OCI-LY1 (cell line): ENCODE results near the gene OPTC.

Source experiments
- H2AFZ ChIP-seq: fragments of 200-600 bp; sonication (generic), shearing (Covaris generic); 2 replicates; pipeline ENCODE4 v1.6.0; 2014; ENCODE audit warnings: antibody characterized with exemption, mild to moderate bottlenecking, low read length
- H3F3A ChIP-seq: fragments of 200-600 bp; sonication (generic), shearing (Covaris generic); 2 replicates; pipeline ENCODE4 v1.6.0; 2014; ENCODE audit warnings: mild to moderate bottlenecking, antibody characterized with exemption, low read length, moderate library complexity; ENCODE audit not compliant: insufficient read depth
- H3K27ac ChIP-seq: fragments of 200-600 bp; sonication (generic); 2 replicates; pipeline ENCODE4 v1.5.1; 2014; ENCODE audit warnings: low read length, mixed run types, mild to moderate bottlenecking, low read depth; ENCODE audit not compliant: poor library complexity, severe bottlenecking
- H3K27me3 ChIP-seq: fragments of 200-600 bp; sonication (generic); 2 replicates; pipeline ENCODE4 v1.6.0; 2014; ENCODE audit warnings: antibody characterized with exemption, mild to moderate bottlenecking, low read length, moderate library complexity; ENCODE audit not compliant: insufficient read depth
- H3K36me3 ChIP-seq: fragments of 200-600 bp; sonication (generic); 2 replicates; pipeline ENCODE4 v1.6.1; 2014; ENCODE audit warnings: mild to moderate bottlenecking, antibody characterized with exemption, low read length, moderate library complexity, mixed read lengths; ENCODE audit not compliant: insufficient read depth
- H3K4me1 ChIP-seq: fragments of 200-600 bp; sonication (generic); 2 replicates; pipeline ENCODE4 v1.5.1; 2014; ENCODE audit warnings: mild to moderate bottlenecking, low read length, moderate library complexity; ENCODE audit not compliant: insufficient read depth, severe bottlenecking
- H3K4me2 ChIP-seq: fragments of 200-600 bp; sonication (generic), shearing (Covaris generic); 2 replicates; pipeline ENCODE4 v1.6.1; 2014; ENCODE audit warnings: low read length
- H3K4me3 ChIP-seq: fragments of 200-600 bp; sonication (generic); 2 replicates; pipeline ENCODE4 v1.5.1; 2014; ENCODE audit warnings: low read length, low read depth, mild to moderate bottlenecking, mixed read lengths; ENCODE audit not compliant: poor library complexity, severe bottlenecking
- H3K79me2 ChIP-seq: fragments of 200-600 bp; shearing (Covaris generic); 2 replicates; pipeline ENCODE4 v1.6.1; 2016; ENCODE audit warnings: mixed run types, low read length, mixed read lengths; ENCODE audit not compliant: insufficient read depth
- H3K9ac ChIP-seq: fragments of 200-600 bp; sonication (generic), shearing (Covaris generic); 2 replicates; pipeline ENCODE4 v1.6.1; 2014; ENCODE audit warnings: mild to moderate bottlenecking, low read length, mixed read lengths
- H3K9me2 ChIP-seq: fragments of 200-600 bp; sonication (generic), shearing (Covaris generic); 2 replicates; pipeline ENCODE4 v1.6.1; 2014; ENCODE audit warnings: low read depth, mild to moderate bottlenecking, low read length, mixed read lengths
- H3K9me3 ChIP-seq: fragments of 200-600 bp; shearing (Covaris generic); 2 replicates; pipeline ENCODE4 v1.6.1; 2014; ENCODE audit warnings: low read length, mixed read lengths
- H4K20me1 ChIP-seq: fragments of 200-600 bp; sonication (generic), shearing (Covaris generic); 2 replicates; pipeline ENCODE4 v1.6.0; 2016; ENCODE audit warnings: mild to moderate bottlenecking, low read length; ENCODE audit not compliant: insufficient read depth
- CTCF ChIP-seq: fragments of 200-600 bp; sonication (generic), shearing (Covaris generic); IDR thresholded peaks from 2 replicates; pipeline ENCODE4 v1.5.1; 2017; ENCODE audit warnings: mild to moderate bottlenecking, antibody characterized with exemption, low read length, moderate library complexity, mixed read lengths
- EZH2 ChIP-seq: fragments of 200-600 bp; sonication (generic), shearing (Covaris generic); IDR thresholded peaks from 2 replicates; pipeline ENCODE4 v1.8.0; 2017; ENCODE audit warnings: borderline replicate concordance, mixed run types, mild to moderate bottlenecking, antibody characterized with exemption, low read length, moderate library complexity, mixed read lengths

Gene OPTC

GRCh38 chr1:203462143-203462542 is 31.8 kb upstream of the OPTC start:
- H4K20me1 ChIP-seq: no peaks in the 10 kb centered on the region
- H3K9me3 ChIP-seq: no peaks in the 10 kb centered on the region
- H2AFZ ChIP-seq: no peak overlapping the region
- H3K4me3 ChIP-seq: peak overlapping the region; percentile 1
- H3K36me3 ChIP-seq: no peaks in the 10 kb centered on the region
- peaks cover 96% of the 10 kb centered on the region for H3K4me1 ChIP-seq
- no peaks in the 10 kb centered on the region; the same call in 1 of the 2 replicates for H3F3A ChIP-seq
- H3K9me2 ChIP-seq: no peaks in the 10 kb centered on the region
- H3K4me2 ChIP-seq: peak overlapping the region; percentile 18
- TF ChIP-seq EZH2 (no peak), CTCF (no peak)
- no peaks in the 10 kb centered on the region for H3K79me2 ChIP-seq
- H3K9ac ChIP-seq: peak overlapping the region; percentile 65
- H3K27ac ChIP-seq: peak overlapping the region; percentile 96
- H3K27me3 ChIP-seq: no peaks in the 10 kb centered on the region

- Histone ChIP-seq H3K9me3 (no peaks in the 10 kb centered on the region), H3K9me2 (no peaks in the 10 kb centered on the region), H3K4me3 (no peak overlapping the region), H3F3A (no peaks in the 10 kb centered on the region; the same call in 1 of the 2 replicates), H3K9ac (peak overlapping the region; percentile 65), H3K79me2 (no peaks in the 10 kb centered on the region), H3K27me3 (no peaks in the 10 kb centered on the region), H3K4me1 (peaks cover 90% of the 10 kb centered on the region), H3K36me3 (no peaks in the 10 kb centered on the region), H2AFZ (no peak overlapping the region), H3K27ac (peak overlapping the region; percentile 96), H4K20me1 (no peaks in the 10 kb centered on the region), H3K4me2 (no peak overlapping the region; the same call in 1 of the 2 replicates)
- no peak for TF ChIP-seq CTCF
- no peak for TF ChIP-seq EZH2
These were observed 31.1 kb upstream of the OPTC start for GRCh38 chr1:203462878-203463277.

GRCh38 chr1:203463469-203464062 is 30.4 kb upstream of the OPTC start:
- peaks cover 84% of the 10 kb centered on the region for H3K4me1 ChIP-seq
- peak overlapping the region; percentile 3; the same call in 1 of the 2 replicates for H3K4me2 ChIP-seq
- H3K27ac ChIP-seq: peak overlapping the region; percentile 96
- no peaks in the 10 kb centered on the region for H3F3A ChIP-seq
- H3K79me2 ChIP-seq: no peaks in the 10 kb centered on the region
- TF ChIP-seq CTCF: peak; percentile 67
- TF ChIP-seq EZH2: no peak
- no peaks in the 10 kb centered on the region for H3K27me3 ChIP-seq
- H3K36me3 ChIP-seq: no peaks in the 10 kb centered on the region
- no peaks in the 10 kb centered on the region for H4K20me1 ChIP-seq
- H3K9me3 ChIP-seq: no peaks in the 10 kb centered on the region
- H3K4me3 ChIP-seq: no peak overlapping the region
- peak overlapping the region; percentile 65; the same call in 1 of the 2 replicates for H3K9ac ChIP-seq
- no peaks in the 10 kb centered on the region for H3K9me2 ChIP-seq
- no peak overlapping the region for H2AFZ ChIP-seq
